Measurements from ENCODE around the gene OSTC.
A peak's percentile ranks its signal among the peaks of the same experiment; 100 is the strongest.

OSTC gene

DNA sequence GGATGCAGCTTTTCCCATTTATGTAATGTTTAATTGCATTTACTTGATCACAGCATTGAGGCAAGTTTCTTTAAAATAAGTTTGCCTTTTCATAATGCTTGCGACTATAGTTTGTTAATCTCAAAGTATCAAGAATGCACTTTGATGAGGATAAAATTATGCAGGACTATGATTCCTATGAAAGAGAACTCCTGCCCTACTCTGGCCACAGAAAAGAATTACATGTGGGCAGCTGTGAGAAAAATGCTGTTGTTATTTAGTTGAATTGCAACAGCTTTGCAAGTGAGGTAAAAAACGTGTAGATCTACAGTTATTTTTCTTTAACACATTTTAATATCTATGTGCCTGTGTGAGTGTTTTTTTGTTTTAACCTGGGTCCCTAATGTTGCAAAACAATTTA is 12.5 kb upstream of the OSTC start:
- FAIRE-seq: no peak
- DNase-seq (ENCODE audit: extremely low spot score, insufficient read length, low read depth): no peak

DNA sequence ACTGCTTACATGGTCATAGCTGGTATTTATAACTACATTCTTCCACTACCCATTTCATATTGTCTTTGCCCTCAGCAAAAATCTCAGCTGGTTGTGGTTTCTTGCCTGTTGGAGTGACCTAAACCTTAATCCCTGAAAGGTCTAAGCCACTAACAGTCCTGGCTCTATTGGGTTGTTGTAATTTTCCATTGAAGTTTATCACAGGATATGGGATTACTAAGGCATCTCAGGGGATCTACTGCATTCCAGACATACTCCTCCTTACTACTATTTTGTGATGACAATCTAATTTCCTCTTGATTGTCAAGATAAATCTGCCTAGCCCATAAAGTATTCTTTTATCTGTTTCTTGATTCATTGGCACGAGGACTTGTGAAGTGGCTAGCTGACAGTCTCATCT is 6.2 kb upstream of the OSTC start:
- no peak for FAIRE-seq
- no peak for DNase-seq (ENCODE audit: extremely low spot score, insufficient read length, low read depth)

DNA sequence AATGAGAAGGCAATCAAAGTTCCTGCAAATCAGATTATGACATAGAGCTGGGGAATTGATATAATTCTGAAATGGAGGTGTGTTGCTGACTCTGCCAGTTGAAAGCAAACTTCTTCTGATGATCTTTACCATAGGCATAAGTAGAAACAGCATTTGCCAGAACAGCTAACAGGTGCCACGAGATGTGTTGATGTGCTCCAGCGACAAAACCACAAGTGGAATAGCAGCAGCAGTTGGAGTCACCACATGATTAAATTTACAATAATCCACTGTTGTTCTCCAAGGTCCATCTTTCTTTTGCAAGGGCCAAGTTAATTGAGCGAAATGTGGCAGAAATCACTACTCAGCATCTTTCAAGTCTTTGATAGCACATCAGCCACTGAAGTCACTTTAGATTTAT is 3.7 kb upstream of the OSTC start:
- no peak for FAIRE-seq
- no peak for DNase-seq (ENCODE audit: extremely low spot score, insufficient read length, low read depth)

DNA sequence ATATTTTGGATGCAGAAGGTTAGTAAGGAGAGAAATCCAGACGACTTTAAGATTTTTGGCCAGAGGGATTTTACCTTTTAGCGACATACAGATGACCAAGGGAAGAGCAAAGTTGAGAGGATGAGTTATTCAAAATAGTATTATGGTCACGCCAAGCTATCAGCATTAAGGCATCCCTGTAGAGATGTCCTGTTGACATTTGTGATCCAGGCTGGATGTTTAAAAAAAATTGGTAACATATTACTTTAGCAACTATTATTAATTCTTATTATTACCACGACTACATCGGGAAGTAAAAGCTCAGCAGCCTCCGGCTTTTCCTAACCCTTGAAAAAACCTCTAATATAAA is 562 bp upstream of the OSTC start:
- DNase-seq (ENCODE audit: extremely low spot score, insufficient read length, low read depth) (no peak), FAIRE-seq (no peak)

DNA sequence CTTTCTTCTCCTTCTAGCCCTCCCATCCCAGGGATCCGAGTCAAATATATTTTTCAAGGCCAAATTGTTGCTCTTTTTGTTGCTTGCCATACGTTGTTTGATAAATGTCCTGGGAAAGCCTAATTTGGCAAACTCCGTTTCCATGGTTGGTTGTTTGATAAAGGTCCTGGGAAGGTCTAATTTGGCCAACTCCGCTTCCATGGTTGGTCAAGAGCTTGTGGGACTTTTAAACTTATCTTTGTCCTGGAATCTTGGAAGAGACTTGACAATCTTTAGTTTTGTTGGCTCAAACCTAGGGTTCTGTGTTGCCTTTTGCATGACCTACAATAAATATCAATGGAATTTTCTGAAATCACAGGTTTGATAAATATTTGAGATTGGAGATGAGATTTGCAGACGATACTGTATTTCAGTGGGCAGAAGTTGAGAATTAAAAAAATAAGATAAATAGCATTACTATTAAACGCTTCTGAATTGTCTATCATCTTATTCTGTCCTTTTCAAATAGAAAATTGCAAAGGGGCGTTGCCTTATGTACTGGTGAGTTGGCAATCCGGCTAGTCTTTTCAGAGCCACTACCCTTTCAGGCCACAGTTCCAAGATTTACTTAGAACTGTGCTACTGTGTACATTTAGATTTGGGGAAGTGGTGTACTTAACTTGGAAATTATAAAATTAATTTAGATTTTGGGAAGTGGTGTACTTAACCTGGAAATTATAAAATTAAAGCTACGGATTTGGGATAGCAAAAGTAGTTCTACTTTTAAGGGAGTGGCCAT is 804 bp downstream of the OSTC start:
- FAIRE-seq (peak; percentile 45), DNase-seq (ENCODE audit: extremely low spot score, insufficient read length, low read depth) (no peak)

DNA sequence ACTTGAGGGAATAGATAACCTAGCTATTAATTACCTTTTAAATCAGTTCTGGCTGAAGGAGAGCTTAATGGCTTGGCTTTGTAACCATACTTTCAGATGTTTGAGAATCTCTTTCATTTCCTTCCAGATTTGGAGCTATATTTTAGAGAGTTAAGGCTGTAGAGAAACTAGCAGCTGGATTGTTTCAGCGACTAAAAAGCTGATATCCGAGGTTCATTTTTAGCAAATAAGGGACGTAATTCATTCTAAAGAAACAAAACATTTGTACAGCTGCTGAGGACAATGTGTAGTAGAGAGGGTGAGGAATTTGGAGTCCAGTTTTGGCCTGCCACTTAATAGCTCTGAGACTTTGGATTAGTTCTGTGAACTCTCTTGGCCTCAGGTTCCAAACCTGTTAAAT is 12.2 kb downstream of the OSTC start:
- DNase-seq (ENCODE audit: extremely low spot score, insufficient read length, low read depth): no peak
- FAIRE-seq: no peak

DNA sequence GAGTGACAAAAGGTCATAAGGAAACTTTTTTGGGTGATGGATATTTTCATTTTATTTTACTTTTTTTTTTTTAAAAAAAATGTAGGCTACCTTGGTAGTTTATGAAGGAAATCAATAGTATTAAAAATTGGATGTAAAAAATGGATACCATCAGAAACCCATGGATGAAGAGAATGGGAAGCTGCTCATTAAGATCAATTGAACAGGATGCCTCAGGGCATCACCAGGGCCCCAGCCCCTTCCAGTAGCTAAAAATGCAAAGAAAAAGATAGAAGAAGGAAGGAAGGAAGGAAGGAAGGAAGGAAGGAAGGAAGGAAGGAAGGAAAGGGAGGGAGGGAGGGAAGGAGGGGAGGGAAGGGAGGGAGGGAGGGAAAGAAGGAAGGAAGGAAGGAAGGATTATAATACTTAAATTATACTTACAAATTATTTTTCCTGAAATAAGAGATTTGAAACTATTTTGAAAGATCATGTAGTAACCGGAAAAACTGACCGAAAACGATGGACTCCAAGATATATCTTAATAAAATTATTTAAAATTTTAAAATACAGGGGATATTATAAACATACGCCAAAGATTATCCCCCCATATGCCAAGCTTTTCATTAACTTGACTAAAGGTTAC is 24.1 kb downstream of the OSTC start:
- DNase-seq (ENCODE audit: extremely low spot score, insufficient read length, low read depth) (no peak), FAIRE-seq (no peak)

DNA sequence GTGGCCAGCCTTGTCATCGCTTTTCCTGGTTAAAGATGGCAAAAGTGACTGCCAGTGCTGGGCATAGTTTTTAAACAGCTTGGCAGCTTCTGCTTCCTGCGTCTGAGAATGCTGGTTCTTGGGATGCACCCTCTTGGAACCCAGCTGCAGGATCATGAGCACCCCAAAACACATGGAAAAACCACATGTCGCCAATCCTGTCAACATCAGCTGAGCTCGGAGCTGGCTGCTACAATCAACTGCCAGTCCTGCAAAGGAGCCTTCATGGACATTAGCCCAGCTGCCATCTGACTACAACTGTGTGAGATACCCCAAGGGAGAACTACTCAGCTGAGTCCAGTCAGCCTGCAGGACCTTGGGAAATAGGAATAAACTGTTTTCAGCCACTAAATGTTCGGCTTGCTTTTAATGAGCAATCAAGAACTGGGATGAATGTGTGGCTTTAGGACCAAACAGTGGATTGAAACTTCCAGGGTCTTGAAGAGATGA is 31.0 kb downstream of the OSTC start:
- FAIRE-seq (no peak), DNase-seq (ENCODE audit: extremely low spot score, insufficient read length, low read depth) (no peak)

DNA sequence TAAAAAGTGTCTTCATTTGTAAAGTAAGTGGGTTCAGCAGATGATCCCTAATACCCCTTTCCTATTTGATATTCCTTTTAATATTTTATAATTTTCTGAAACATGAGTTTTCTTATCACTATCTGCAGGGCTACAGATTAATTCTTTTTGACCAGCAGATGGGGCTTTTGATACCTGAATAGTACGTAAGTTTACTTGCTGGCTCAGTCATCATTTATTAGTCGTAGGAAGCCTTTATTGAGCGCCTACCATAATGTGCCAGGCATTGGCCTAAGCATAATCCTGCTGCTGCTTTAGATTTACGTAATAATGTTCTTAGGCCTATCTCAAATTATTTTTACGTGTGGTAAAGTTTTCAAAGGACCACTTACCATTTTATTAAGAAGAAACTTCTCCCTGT is 33.1 kb downstream of the OSTC start:
- no peak for FAIRE-seq
- no peak for DNase-seq (ENCODE audit: extremely low spot score, insufficient read length, low read depth)

DNA sequence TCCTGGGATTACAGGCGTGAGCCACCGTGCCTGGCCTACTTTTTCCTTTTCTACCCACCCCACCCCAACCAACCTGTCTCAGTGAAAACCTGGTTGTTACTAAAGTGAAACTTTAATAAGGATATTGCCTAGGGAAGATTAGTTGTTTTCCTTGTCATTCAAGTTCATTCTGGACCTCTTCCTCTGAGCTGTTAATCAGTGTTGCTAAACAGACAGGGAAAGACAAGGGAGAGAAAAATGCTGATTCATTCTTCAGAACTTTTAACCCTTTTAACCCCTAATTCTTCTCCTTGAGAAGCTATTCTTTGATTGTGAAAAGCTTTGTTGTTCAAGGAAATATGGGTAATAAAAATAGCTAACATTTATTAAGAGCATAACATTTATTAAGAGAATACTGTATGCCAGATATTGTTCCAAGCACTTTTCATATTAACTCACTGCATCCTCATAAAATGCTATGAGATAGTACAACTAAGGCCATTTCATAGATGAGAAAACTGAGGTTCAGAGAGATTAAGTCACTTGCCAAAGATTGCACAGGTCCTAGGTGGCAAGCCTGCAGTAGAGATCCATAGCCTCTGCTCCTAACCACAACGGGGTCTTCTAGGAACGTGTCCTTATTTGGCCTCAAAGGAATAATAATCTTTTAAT is 34.8 kb downstream of the OSTC start:
- no peak for DNase-seq (ENCODE audit: extremely low spot score, insufficient read length, low read depth)
- no peak for FAIRE-seq

DNA sequence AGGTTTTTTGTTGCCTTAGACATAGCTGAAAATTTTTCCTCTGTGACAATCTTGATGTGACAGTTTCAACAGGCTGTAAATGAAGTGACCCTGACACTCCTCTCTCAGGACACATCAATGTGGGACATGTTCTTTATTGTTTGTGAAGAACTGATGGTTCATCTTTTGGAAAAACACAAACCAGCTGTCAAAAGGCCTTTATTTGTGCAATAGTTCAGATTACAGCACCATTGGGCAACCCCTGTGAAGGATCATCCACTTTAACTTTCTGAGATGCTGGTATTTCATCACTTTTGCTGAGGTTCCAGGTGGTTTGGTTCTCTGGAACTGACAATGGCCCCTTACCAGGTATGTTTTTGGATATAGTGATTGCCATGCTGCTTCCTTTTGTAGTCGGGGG is 40.3 kb downstream of the OSTC start:
- no peak for FAIRE-seq

DNA sequence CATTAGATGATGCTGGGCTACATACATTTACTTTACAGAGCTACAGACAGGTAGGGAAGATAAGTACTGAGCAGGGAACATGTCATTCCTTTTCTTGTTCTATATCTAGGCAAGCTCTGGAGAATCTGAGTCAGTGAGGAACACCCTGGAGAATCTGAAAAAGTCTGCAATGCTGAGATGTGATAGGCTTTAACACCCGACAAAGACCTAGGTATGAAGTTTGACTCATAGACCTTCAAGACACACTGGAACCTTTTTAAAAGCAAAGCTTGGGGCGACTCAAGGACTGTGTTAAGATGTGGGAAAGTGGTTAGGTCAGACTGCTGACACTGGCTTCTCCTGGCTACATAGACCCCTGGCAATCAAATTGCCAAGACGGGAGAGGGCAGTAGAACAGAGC is 42.8 kb downstream of the OSTC start:
- FAIRE-seq (no peak), DNase-seq (ENCODE audit: extremely low spot score, insufficient read length, low read depth) (no peak)

More for the DNA sequence above, 40.3 kb downstream of the OSTC start:
- DNase-seq (ENCODE audit: extremely low spot score, insufficient read length, low read depth): no peak

DNA sequence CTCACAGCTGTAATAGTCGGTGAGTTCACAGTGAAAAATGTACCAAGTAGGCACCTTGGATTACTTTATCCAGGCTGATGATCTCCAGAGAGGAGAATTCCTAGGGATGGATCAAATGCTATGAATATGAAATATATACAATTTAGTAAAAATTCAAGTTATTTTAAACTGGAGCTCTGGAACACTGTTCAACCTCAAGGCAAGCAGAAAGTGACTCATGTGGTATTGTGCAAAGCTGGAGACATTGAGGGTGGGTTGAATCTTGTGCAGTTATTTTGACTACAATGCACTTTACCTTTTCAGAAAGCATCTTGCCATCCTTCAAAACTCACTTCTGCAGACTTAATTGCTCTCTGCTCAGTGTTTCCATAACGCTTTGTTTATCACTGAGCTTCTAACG is 43.4 kb downstream of the OSTC start:
- no peak for FAIRE-seq
- DNase-seq (ENCODE audit: extremely low spot score, insufficient read length, low read depth): no peak

DNA sequence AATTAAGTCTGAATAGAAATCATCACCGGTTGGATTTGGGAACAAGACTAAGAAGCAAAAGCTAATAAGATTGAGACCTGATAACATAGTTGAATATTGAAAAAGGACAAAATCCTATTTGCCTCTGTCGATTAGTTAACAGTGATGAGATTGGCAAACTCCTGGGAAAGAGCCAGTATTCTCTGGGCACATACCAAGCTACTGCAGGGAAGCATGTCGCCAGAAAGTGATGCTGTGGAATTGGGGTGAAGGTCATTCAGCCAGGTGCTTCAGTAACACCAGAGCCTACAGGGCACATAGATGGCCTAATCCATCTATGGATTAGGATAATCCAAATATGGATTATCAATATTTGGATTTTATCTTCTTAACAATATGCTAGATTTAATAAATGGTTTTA is 44.0 kb downstream of the OSTC start:
- FAIRE-seq (no peak), DNase-seq (ENCODE audit: extremely low spot score, insufficient read length, low read depth) (no peak)

DNA sequence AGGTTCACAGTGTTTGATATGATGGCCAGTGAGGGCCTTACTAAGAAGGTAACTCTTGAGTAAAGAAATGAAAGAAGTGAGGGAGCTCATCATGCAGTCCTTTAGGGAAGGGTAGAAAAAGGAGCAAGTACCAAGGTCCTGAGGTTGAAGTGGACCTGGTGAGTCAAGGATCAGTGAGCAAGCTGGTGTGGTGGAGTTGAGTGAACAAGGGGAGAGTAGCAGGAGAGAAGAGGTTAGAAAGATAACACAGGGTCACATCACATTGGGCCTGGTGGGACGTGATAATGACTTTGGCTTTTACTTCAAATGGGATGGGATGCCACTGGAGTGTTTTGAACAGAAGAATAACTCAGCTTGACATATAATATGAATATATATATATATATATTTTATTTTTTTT is 44.7 kb downstream of the OSTC start:
- no peak for FAIRE-seq

DNA sequence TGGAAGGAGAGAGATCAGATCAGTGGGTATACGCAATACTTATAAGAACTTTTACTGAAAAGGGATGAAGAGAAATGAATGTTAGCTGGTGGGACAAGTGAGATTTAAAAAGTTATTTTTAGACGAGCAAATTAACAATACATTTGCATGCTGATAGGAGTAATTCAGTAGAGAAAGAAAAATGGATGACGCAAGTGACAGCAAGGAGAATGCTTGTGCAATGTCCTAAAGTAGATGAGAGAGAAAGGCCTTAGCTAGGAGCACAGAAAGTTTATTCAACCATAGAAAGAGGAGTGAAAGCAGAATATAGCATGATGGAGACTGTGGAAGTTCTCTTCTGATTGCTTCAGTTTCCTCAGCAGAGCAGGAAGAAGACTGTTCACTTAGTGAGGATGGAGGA is 45.8 kb downstream of the OSTC start:
- no peak for FAIRE-seq
- DNase-seq (ENCODE audit: extremely low spot score, insufficient read length, low read depth): no peak

More for the DNA sequence above, 44.7 kb downstream of the OSTC start:
- no peak for DNase-seq (ENCODE audit: extremely low spot score, insufficient read length, low read depth)

DNA sequence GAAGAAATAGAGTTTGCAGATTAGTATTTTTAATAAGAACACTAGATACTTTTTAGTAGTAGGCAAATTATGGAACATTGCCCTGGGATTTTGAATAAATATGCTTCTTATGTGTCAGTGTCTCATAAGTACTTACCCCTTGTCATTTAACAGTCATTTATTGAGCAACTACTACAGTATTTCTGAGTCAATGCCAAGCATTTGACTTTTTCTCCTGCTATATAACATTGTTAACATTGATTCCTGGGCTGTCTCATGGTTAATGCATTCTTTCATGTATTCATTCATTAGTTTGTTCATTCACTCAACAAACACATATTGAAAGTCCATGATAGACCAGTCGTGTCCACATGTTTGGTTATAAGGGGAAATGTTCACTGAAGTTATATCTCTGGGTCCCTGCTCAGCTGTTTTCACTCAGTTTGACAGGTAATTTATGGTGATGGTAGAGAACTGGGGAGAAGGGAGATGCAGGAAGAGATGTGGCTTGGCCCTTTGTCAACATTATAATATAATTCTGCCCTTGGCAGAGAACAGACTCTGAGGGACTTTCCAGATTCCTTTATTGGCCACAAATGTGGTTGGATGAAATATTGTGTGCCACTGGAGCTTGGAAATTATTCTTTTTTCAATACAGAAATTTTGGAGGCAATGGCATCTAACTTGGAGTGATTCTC is 49.8 kb downstream of the OSTC start:
- FAIRE-seq (no peak), DNase-seq (ENCODE audit: extremely low spot score, insufficient read length, low read depth) (no peak)

DNA sequence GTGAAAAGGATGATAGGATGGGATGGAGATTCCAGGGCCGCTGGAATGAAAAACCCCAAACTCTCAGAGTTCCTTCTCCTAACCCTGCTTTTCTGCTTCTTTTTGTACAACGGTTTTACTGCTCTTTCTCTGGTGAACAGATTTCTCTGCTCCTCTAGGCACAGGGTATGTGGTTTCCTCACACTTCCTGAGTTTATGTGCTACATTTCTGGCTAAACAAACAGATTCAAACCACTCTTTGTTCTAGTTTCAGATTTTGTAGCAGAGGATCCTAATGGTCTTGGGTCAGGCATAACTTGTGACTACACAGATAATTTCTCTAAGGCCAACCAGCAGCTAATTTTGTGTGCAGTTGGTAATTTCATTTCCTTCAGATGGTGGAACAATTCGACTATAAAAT is 52.6 kb downstream of the OSTC start:
- DNase-seq (ENCODE audit: extremely low spot score, insufficient read length, low read depth) (no peak), FAIRE-seq (no peak)

DNA sequence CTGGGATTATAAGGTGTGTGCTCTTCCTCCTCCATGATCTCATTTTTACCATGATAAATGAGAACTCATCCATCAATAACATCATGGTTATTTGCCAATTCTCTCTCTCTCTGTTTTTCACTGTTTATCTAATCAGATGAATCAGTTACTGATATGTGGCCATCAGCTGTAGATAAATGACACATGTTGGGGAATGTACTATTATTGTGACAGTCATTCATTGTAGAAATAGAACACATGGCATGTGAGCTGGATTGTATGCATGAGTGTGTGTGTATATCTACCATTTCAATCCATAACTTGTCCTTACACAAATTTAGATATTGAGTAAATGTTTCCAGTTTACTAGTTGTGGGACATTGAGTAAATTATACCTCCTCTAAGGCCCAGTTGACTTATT is 53.0 kb downstream of the OSTC start:
- FAIRE-seq (no peak), DNase-seq (ENCODE audit: extremely low spot score, insufficient read length, low read depth) (no peak)

DNA sequence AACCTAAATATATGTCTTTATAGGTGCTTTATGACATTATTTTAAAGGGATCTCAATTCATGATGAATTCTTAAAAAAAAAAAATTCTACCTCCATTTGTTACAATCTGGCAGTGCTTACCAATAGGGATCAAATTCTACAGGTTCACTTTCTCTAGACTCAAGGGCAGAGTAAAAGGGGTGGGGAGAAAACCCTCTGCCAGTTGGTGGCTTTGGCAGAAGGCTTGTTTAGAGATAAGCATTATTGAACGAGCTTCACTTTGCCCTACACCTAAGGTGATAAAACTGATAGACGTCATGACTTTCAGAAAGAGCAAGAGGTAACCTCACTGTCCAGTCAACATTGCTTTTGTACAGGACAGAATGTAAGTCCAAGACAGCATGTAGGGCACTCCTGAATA is 53.6 kb downstream of the OSTC start:
- DNase-seq (ENCODE audit: extremely low spot score, insufficient read length, low read depth) (no peak), FAIRE-seq (no peak)

DNA sequence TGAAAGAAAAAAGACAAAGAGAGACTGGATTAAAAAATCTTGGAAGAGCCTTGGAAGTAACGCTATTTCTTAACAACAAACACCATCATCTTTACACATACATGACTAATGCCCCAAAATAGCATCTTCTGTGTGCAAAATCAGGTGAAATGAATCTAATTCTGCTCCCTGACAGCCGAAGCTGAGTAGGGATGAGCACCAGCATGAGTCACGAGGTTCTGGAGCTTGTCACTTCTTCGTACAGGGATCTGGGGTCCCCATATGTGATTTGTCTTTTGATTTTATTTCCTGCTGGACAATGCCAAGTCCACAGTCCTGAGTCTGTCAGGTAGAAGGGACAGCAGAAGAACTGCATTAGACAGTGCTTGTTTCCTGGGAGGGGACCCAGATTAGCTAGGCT is 55.9 kb downstream of the OSTC start:
- FAIRE-seq (no peak), DNase-seq (ENCODE audit: extremely low spot score, insufficient read length, low read depth) (no peak)
